HG03103 (cell line): ENCODE measurements around the gene ACTN4.
"Not testable (repeated sequence)": the region's sequence is repeated elsewhere in the genome, so short reads cannot be mapped to it uniquely, and the experiment has no call there.

Experiments used
- ATAC-seq: cut with Tn5 transposase; IDR thresholded peaks from one replicate; pipeline ENCODE4 v1.9.1; 2021; ENCODE audit warnings: low read depth; ENCODE audit not compliant: unreplicated experiment

Gene ACTN4

DNA sequence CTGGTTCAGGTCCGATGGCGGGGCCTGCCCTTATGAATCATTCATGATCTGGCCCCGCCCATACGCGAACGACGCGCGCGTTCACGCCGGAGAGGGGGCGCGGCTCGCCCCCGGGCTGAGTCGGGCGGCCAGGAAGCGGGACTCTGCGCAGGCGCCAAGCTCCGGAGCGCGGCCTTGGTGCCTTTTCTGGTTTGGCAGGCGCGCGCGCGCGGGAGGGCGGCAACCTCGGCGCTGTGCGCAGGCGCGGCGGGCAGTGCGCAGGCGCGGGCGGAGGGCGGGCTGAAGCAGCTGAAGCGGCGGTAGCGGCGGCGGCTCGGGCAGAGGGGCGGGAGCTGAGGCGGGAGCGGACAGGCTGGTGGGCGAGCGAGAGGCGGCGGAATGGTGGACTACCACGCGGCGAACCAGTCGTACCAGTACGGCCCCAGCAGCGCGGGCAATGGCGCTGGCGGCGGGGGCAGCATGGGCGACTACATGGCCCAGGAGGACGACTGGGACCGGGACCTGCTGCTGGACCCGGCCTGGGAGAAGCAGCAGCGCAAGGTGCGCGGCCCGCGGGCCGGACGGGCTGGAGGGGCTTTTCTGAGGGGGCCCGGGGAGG is at the start of gene ACTN4:
Gene ACTN4 (plus strand): TSS at position 282 of the 598 bp plus-strand sequence. CDS start 97 bp downstream, at position 379.
- peak; percentile 87 for ATAC-seq

DNA sequence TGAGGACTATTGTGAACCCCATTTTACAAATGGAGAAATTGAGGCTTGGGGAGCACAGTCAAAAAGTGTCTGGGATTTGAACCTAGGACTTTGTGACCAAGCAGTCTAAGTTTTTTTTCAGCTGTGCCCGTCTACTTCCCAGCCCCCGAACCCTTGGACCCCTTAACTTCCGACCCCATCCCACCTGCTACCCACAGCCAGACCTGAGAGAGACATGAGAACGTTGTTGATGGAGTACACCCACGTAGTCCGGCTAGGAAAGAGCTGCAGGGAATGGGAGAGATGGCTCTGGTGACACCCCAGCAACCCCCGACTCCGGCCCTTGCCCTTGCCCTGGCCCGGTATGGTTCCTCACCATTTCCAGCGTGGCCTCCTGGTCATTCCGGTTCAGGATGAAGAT is 47.7 kb upstream of the ACTN4 start:
- no peak for ATAC-seq

DNA sequence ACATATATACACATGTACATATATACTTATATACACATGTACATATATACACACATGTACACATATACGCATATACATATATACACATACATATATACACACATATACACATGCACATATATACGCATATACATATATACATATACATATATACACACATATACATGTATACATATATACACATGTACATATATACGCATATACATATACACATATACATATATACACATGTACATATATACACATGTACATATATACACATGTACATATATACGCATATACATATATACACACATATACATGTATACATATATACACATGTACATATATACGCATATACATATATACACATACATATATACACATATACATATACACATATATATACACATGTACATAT is 44.6 kb upstream of the ACTN4 start:
- not testable (repeated sequence) for ATAC-seq

DNA sequence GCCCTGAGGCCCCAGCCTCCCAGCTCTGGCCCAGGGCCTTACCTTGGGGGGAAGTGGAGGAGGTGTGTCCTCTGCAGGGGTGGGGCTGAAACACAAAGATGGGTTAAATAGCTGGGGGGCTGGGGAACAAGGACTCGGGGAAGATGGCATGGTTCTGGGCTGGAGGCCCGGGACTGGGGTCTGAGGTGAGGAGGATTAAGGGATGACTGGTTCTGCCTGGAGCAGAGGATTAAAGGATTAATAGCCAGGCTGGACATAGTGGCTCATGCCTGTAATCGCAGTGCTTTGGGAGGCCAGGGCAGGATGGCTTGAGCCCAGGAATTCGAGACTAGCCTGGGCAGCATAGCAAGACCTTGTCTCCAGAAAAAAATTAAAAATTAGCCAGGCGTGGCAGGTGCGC is 41.3 kb upstream of the ACTN4 start:
- ATAC-seq = no peak

DNA sequence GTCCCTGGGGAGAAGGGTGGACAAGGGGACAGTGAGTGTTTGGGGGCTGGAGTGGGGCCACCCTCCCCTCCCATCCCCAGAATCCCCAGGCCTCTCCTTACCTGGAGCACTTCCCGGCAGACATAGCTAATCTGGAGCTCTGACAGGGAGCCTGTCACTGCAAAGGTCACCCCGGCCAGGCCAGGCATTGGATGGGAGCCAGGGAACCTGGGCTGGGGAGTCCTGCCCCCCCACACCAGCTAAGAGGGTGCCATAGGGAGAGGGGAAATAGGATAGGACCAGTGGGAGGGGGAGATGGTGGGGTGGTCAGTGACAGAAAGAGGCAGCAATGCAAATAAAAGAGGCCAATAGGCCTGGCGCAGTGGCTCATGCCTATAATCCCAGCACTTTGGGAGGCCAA is 33.2 kb upstream of the ACTN4 start:
- ATAC-seq = no peak

DNA sequence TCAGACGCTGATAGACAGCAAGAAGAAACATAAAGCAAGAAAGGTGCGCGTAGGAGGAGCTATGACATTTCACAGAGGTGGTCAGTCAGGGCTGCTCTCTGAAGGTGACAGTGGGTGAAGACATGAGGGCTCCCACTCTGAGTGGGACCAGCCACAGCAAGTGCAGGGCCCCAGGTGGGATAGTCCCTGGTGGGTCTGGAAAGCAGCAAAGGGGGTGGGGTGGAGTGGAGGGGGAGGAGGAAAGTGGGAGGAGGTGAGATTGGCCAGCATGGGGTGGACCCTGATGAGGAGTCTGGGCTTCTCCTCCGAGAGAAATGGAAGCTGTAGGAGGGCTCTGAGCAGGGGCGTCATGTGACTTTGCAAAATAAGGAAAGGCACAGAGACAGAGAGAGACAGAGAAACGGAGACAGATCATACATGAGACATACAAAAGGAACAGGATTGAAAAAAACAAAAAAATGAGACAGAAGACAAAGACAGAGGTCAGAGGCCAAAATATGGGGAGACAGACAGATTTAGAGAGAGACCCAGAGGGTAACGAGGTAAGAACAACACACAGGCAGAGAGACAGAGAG is 32.4 kb upstream of the ACTN4 start:
- ATAC-seq = no peak

DNA sequence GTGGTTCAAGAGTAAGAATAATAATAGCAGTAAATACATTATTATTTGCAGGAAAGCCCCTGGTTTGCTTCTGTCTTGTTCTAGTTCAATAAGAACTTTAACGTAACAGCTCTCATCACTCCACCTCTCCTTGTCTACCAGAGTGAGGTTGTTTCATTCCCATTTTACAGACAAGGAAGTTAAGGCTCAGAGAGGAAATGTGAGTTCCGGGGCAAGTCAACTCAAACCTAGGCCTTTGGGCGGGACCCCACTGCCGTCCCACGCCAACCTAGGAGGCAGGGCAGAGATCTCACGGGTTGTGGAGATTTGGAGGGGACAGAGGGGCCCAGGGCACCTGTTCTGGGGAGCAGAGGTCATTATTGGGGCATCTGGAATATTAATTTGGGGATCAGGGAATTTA is 31.2 kb upstream of the ACTN4 start:
- no peak for ATAC-seq

DNA sequence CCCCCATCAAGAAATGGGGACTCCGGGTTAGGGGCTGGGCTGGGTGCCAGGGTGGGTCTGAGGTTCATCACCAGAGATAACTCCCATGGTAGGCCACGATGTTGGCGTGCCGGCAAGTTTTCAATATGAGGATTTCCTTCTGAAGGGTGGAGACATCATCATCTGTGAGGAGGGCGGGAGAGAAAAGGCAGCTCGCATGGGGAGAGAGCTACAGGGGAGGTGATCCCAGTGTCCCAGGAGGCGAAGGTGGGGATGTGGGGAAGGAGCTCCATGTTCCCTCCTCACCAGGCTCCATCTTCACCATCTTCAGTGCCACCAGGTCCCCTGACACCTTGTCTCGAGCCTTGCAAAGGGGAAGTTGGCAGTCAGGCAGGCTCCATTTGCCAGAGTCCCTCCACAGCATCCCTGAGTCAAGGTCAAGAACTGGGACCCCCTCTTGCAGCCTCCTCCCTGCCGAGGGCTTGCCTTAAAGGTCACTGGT is 30.1 kb upstream of the ACTN4 start:
- no peak for ATAC-seq

DNA sequence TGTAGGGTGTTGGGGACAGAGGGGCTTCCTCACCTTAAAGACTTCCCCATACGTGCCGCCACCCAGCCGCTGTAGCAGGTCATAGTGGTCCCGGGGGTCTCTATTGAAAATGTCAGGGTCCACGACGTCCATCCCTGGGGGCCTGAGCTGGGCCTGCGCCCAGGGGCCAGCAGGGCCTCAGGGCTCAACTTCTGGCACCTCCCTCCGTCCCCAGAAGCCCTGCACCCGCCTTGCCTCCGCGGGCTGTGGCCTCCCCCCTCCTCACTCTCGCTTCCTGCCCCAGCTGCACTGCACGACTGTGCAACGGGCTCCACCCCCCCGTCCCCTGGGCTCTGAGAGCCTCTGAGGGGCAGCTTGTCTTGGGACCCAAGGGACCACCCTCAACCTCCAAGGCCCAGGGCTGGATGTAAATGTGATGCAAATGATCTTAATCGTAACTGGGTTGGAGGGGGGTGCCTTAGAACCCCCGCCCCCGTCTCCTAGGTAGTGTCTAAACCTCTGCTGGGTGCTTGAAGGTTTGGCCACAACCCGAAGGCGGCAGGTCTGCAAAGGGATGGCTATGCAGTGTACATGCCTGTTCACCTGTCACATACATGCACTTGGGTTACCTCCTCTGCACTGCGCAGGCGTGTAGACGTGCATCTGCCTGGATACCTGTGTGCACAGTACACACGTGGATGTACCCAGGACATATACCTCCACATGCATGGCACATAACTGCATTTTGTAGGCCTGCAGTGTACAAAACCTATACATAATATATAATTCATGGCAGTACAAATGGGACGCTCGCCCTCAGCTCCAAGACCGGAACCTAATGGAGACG is 29.5 kb upstream of the ACTN4 start, which contains the start of gene MAP4K1:
Gene MAP4K1 (minus strand): TSS at position 190 of the 826 bp plus-strand sequence. CDS start 58 bp downstream, at position 132.
- peak; percentile 49 for ATAC-seq

DNA sequence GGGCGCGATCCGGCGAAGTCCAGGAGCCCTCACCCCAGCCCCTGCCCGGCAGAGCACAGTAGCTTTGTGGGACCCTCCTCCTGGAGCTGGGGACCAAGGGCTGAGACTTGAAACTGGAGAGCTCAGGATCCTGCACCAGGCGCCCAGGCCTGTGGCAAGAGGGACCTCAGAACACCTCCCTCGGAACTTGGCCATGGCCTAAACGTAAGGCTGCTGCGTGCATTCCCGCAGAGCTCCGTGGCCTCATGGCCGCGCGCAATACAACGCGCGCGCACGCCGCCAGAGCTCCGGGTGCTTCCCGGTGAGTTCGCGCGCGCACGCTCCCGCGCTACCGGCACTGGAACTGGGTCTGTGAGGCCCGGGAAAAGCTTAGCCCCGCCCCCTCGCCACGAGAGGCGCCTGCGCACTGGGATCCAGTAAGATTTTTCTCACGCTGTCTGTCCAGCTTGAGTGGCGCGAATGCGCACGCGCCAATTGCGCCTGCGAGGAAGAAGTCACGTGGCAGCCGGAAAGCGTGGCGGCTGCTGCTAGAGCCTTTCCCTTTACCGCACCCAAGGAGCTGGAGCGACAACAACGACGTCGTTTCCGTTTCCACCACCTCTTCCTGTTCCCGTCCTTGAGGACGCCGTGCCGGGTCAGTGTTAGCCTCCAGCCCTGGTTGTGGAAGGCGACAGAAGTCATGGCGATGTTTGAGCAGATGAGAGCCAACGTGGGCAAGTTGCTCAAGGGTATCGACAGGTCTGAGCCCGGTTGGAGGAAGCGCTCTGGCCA is 28.7 kb upstream of the ACTN4 start, which contains the start of gene EIF3K:
Gene EIF3K (plus strand): TSS at position 599 of the 771 bp plus-strand sequence. CDS start 81 bp downstream, at position 680.
- peak; percentile 48 for ATAC-seq

DNA sequence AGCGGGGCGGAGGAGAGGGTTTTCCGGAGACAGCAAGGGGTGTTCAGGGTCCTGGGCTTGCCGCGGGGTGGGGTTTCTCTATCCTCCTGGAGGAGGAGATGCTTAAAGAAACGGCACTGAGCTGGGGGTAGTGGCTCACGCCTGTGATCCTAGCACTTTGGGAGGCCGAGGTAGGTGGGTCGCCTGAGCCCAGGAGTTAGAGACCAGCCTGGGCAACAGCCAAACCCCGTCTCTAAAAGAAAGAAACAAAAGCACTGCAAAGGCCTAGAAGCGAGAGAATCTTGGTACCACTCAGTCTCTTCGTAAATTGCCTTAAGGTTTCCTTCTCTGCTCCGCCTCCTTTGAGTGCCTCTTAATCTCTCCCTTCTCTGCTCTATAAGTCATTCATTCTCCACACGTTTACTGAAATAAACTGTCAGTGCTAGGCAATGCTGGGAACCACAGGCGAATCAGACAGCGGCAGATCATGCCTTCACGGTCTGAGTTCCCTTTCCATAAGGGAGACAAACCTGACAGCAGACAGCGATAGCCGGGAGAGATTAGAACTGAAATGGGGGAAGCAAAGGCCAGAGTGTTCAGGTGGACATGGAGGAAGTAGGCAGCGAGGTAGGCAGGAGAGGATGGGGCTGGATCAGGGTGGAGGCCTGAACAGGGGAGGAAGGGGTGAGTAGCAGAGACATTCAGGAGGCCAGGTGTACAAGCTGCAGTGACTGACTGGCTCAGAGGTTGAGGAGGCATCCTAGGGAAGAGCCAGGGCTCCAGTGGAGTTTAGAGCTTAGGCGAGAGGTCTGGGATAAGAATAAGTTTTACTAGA is 27.9 kb upstream of the ACTN4 start:
- no peak for ATAC-seq

DNA sequence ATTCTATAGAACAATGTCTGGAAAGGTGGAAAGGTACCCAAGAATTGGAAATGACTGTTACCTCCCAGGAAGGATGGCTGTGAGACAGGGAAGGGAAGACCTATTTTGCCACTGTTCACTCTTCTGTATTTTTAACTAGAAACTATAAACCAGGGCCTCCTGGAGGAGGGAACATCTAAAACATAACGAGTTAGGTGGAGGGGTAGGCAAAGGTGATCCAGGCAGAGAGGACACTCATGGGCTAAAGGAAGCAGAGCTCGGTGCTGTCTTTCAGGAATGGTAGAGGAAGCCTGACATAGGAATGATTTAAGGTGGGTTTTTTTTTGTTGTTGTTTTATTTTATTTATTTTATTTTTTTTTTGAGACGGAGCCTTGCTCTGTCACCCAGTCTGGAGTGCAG is 22.6 kb upstream of the ACTN4 start:
- no peak for ATAC-seq

DNA sequence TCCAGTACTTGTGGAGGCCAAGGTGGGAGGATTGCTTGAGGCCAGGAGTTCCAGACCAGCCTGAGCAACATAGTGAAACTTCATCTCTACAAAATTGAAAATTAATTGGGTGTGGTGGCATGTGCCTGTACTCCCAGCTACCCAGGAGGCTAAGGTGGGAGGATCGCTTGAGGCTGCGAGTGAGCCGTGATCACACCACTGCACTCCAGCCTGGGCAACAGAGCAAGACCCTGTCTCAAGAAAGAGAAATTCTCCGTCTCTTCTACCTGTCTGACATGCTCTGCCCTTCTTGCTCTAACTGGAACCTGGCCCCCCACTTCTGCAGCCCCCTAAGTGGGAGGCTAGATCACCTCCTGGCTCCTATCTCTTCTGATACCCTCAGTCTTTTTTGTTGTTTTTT is 21.0 kb upstream of the ACTN4 start:
- ATAC-seq = no peak

DNA sequence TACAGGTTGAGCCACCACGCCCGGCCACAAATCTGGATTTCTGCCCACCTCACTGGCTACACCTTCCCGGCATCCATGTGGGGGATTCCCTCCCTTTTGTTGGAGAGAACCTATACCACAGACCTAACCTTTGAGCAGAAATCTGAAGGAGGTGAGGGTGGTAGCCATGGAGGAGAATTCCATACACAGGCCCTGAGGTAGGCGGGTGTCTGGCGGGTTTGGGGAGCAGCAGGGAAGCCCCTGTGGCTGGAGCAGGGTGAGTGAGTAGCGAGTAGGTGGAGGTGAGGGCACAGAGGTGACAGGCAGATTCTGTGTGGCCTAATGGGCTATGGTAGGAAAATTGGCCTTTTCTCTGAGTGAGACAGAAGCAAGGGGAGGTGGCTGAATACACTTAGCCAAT is 17.9 kb upstream of the ACTN4 start:
- no peak for ATAC-seq

DNA sequence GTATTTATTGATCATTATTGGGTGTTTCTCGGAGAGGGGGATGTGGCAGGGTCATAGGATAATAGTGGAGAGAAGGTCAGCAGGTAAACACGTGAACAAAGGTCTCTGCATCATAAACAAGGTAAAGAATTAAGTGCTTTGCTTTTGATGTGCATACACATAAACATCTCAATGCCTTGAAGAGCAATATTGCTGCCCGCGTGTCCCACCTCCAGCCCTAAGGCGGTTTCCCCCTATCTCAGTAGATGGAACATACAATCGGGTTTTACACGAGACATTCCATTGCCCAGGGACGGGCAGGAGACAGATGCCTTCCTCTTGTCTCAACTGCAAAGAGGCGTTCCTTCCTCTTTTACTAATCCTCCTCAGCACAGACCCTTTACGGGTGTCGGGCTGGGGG is 16.1 kb upstream of the ACTN4 start:
- not testable (repeated sequence) for ATAC-seq

DNA sequence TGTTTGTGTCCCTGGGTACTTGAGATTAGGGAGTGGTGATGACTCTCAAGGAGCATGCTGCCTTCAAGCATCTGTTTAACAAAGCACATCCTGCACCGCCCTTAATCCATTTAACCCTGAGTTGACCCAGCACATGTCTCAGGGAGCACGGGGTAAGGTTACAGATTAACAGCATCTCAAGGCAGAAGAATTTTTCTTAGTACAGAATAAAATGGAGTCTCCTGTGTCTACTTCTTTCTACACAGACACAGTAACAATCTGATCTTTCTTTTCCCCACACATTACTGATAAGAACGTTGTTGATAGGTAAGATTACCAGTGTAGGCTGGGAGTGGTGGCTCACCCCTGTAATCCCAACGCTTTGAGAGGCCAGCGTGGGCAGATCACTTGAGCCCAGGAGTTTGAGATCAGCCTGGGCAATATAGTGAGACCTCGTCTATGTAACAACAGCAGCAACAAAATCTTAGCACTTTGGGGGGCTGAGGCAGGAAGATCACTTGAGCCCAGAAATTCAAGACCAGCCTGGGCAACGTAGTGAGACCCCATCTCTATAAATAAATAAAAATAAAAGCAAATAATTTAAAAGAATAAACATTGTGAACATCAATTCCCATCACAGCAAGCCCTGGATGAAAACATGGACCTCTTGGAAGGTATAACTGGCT is 15.5 kb upstream of the ACTN4 start:
- ATAC-seq = not testable (repeated sequence)

DNA sequence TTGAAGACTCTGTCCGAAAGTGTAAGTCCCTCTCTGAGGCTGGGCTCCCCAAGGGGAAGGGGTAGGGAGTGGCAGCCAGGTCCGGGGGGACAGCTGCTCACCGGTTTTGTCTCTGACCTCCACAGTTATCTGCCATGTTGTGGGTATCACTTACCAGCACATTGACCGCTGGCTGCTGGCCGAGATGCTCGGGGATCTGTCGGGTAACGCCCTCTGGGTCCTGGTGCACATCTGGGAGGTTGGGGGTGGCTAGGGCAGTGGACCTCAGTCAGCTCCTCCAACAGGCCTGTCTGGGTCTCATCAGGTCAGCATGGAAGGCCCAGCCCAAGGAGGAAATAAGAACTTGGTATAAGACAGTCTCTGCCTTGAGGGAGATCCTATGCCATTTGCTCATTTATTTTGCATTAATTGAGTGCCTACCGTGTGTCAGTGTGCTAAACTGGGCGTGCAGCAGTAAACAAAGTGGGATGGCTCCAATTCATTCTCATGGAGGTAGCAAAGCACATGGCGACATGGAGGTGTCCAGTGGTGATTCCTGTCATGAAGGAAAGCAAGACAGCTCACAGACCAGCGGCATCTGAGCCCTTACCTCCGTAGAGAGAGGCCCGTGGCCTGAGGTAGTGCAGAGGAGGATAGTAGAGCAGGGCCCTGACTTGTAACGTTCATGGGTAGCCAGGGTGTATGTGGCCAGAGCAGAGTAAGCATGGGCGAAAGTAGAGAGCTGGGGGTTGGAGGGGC is 14.8 kb upstream of the ACTN4 start:
- no peak for ATAC-seq

DNA sequence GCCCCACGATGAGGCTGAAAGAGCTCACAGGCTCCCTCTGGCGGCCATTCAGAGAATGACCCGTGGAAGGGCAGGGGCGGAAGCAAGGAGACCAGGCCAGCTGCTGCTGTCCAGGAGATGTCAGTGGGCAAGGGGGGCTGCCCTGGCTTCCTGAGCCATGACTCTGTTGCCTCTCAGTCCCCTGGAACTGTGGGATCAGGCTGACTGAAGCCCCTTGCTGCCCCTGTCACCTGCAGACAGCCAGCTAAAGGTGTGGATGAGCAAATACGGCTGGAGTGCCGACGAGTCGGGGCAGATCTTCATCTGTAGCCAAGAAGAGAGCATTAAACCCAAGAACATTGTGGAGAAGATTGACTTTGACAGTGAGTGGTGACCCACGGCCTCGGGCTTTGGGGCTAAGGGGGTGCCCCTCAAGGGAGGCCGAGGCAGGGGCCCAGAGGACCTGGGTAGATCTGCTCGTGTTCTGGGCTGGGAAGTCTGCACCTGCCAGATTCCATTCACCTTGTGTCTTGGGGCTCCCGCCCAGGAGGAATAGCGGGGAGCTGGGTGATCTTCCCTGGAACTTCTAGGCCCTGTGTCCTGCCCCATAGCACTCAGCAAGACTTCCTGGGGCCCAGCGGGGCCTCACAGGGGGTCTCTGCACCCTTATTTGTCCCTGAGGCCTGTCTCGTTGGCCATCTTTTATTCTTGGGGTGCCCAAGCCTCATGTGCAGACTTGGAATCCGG is 12.5 kb upstream of the ACTN4 start:
- ATAC-seq = no peak
